ENCODE data around the gene ACTG1.
A peak's percentile ranks its signal among the peaks of the same experiment; 100 is the strongest.

The ACTG1 gene

GRCh38 chr17:81509207-81509971 is 3.2 kb downstream of the ACTG1 start:
- DNase-seq: peak; percentile 61
- in situ Hi-C loops (cut with MboI; ENCODE audit: low pct_unique_long_range_greater_than_20kb, low sequenced_read_pairs): no loop called here

GRCh38 chr17:81508639-81509206 is 3.9 kb downstream of the ACTG1 start:
- in situ Hi-C loops (cut with MboI; ENCODE audit: low pct_unique_long_range_greater_than_20kb, low sequenced_read_pairs): no loop called here
- DNase-seq: no peak

- in situ Hi-C loops (cut with MboI; ENCODE audit: low pct_unique_long_range_greater_than_20kb, low sequenced_read_pairs): no loop called here
- DNase-seq: no peak
These were observed 9.0 kb downstream of the ACTG1 start for GRCh38 chr17:81503619-81504018.

GRCh38 chr17:81502471-81503017 is 10.1 kb downstream of the ACTG1 start:
- in situ Hi-C loops (cut with MboI; ENCODE audit: low pct_unique_long_range_greater_than_20kb, low sequenced_read_pairs): no loop called here

GRCh38 chr17:81500047-81500446 is 12.6 kb downstream of the ACTG1 start:
- DNase-seq: no peak
- in situ Hi-C loops (cut with MboI; ENCODE audit: low pct_unique_long_range_greater_than_20kb, low sequenced_read_pairs): no loop called here

More at GRCh38 chr17:81502471-81503017, 10.1 kb downstream of the ACTG1 start:
- no peak for DNase-seq

- no peak for DNase-seq
- in situ Hi-C loops (cut with MboI; ENCODE audit: low pct_unique_long_range_greater_than_20kb, low sequenced_read_pairs): no loop called here
These were observed 13.0 kb downstream of the ACTG1 start for GRCh38 chr17:81499601-81499970.

GRCh38 chr17:81498953-81499600 is 13.5 kb downstream of the ACTG1 start:
- DNase-seq: no peak
- in situ Hi-C loops (cut with MboI; ENCODE audit: low pct_unique_long_range_greater_than_20kb, low sequenced_read_pairs): no loop called here

GRCh38 chr17:81494626-81495377 is 17.8 kb downstream of the ACTG1 start:
- in situ Hi-C loops (cut with MboI; ENCODE audit: low pct_unique_long_range_greater_than_20kb, low sequenced_read_pairs): no loop called here
- DNase-seq: no peak

GRCh38 chr17:81493198-81494038 is 19.2 kb downstream of the ACTG1 start:
- DNase-seq: no peak
- in situ Hi-C loops (cut with MboI; ENCODE audit: low pct_unique_long_range_greater_than_20kb, low sequenced_read_pairs): no loop called here

GRCh38 chr17:81492706-81493105 is 19.9 kb downstream of the ACTG1 start:
- no peak for DNase-seq
- in situ Hi-C loops (cut with MboI; ENCODE audit: low pct_unique_long_range_greater_than_20kb, low sequenced_read_pairs): no loop called here

- in situ Hi-C loops (cut with MboI; ENCODE audit: low pct_unique_long_range_greater_than_20kb, low sequenced_read_pairs): no loop called here
- no peak for DNase-seq
These were observed 20.4 kb downstream of the ACTG1 start for GRCh38 chr17:81492202-81492601.

- in situ Hi-C loops (cut with MboI; ENCODE audit: low pct_unique_long_range_greater_than_20kb, low sequenced_read_pairs): no loop called here
- no peak for DNase-seq
These were observed 20.8 kb downstream of the ACTG1 start for GRCh38 chr17:81491761-81492160.

- DNase-seq: no peak
- in situ Hi-C loops (cut with MboI; ENCODE audit: low pct_unique_long_range_greater_than_20kb, low sequenced_read_pairs): no loop called here
These were observed 21.4 kb downstream of the ACTG1 start for GRCh38 chr17:81491181-81491581.

GRCh38 chr17:81489998-81490992 is 22.3 kb downstream of the ACTG1 start:
- DNase-seq: no peak
- in situ Hi-C loops (cut with MboI; ENCODE audit: low pct_unique_long_range_greater_than_20kb, low sequenced_read_pairs): no loop called here

GRCh38 chr17:81489012-81489997 is 23.3 kb downstream of the ACTG1 start:
- in situ Hi-C loops (cut with MboI; ENCODE audit: low pct_unique_long_range_greater_than_20kb, low sequenced_read_pairs): no loop called here
- DNase-seq: no peak

GRCh38 chr17:81488276-81488860 is 24.2 kb downstream of the ACTG1 start:
- in situ Hi-C loops (cut with MboI; ENCODE audit: low pct_unique_long_range_greater_than_20kb, low sequenced_read_pairs): no loop called here
- no peak for DNase-seq
